Astrocyte of the hippocampus (primary cell): Measurements from ENCODE around the gene PKMYT1.
A peak's percentile ranks its signal among the peaks of the same experiment; 100 is the strongest.

Experiments
- DNase-seq: peaks from one replicate; pipeline ENCODE4 v3.0.0; 2011; ENCODE audit warnings: low read depth, low spot score

Gene PKMYT1

GRCh38 chr16:2980227-2981176 is at the start of gene PKMYT1:
TSS of gene PKMYT1 (minus strand) at chr16:2980446. CDS start at chr16:2979657, 789 bp downstream.
- DNase-seq, result peak; percentile 96

GRCh38 chr16:3029491-3030221 is 49.4 kb upstream of the PKMYT1 start:
- DNase-seq, result peak; percentile 57

DNA sequence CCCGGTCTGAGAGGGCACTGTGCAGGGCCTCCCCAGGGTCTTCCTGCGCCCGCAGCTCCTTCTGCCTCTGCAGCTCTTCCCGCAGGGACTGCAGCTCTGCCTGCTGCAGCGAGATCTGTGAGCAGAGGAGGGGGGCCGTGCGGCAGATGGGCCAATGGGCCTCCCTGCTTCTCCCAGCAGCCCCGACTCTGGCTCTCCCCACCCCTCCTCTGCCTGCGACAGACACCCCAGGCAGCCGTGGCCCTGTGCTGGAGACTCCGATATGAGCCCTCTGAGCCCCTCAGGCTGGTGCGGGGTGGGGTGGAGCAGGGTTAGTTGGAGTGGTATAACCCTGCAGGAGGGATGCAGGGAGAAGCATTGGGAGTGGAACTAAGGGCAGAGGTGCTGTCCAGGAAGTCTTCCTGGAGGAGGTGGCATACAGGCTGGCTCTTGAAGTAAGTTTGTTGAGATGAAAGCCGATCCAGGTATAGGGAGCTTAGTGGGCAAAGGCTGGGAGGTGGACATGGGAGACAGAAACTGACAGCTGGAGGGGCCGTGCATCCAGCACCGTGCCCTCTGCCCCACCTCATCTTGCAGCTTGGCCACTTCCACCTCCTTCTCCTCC is 48.6 kb upstream of the PKMYT1 start:
- DNase-seq, result no peak

- peak; percentile 95 for DNase-seq
These were observed 47.9 kb upstream of the PKMYT1 start for GRCh38 chr16:3027983-3028715.

DNA sequence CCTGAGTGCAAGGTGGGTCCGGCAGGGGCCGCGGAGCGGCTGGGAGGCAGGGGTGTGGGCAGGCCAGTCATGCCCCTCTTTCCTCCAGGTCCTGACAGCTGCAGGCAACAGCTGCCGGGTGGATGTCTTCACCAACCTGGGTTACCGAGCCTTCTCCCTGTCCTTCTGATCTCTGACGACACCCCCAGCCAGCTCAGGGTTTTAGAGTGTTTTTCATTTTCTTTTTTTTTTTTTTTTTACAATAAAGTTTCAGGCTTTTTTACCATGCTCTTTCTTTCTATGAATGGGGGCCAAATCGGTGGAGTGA is 47.2 kb upstream of the PKMYT1 start:
- DNase-seq, result no peak

DNA sequence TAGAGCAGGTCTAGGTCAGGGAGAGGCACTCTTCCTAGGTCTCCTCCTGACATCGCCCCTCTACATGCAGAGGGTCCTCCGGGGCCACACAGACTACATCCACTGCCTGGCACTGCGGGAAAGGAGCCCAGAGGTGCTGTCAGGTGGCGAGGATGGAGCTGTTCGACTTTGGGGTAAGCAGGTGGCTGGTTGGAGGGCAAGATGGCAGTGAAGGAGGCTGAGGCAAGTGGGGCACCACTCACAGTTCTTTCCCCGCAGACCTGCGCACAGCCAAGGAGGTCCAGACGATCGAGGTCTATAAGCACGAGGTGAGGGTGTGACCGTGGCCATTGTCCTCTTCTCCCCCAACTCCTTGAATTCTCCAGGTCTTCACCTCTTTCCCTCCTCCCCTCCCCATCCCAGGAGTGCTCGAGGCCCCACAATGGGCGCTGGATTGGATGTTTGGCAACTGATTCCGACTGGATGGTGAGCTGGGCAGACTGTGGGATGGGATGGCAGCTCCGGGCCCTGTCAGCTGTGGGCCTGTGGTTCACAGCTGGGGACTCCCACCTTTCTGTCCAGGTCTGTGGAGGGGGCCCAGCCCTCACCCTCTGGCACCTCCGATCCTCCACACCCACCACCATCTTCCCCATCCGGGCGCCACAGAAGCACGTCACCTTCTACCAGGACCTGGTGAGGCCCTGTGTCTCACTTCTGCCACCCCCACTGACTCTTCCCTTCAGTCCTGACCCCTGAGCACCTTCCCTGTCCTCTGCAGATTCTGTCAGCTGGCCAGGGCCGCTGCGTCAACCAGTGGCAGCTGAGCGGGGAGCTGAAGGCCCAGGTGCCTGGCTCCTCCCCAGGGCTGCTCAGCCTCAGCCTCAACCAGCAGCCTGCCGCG is 46.6 kb upstream of the PKMYT1 start:
- no peak for DNase-seq

- DNase-seq, result no peak
These were observed 45.7 kb upstream of the PKMYT1 start for GRCh38 chr16:3026003-3026378.

DNA sequence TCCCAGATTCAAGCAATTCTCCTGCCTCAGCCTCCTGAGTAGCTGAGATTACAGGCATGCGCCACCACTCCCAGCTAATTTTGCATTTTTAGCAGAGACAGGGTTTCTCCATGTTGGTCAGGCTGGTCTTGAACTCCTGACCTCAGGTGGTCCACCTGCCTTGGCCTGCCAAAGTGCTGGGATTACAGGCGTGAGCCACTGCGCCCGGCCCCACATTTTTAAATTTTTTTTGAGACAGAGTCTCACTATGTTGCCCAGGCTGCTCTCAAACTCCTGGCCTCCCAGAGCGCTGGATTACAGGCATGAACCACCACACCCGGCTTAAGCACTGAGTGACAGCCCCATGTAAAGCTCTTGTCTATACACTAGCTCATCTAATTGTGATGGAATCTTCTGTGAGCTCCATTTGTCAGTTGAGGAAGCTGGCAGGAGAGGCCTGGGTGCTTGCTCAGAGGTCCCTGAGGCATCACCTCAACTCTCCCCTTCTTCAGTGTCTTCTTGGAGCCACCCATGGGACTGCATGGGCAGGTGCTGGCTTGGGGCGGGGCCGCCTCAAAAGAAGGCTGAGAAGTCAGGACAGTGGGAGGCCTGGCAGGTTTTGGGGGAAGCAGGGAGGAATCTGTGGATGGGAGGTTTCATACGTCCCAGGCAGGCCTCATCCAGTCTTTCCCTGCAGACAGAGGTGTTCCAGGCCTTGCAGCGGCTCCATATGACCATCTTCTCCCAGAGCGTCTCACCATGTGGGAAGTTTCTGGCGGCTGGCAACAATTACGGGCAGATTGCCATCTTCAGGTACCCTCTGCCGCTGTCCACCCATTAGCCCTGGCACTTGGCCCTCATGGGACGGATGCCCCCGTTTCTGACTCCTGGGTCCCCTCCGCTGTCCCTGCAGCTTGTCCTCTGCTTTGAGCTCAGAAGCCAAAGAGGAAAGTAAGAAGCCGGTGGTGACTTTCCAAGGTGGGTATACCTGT is 45.1 kb upstream of the PKMYT1 start:
- DNase-seq, result no peak

DNA sequence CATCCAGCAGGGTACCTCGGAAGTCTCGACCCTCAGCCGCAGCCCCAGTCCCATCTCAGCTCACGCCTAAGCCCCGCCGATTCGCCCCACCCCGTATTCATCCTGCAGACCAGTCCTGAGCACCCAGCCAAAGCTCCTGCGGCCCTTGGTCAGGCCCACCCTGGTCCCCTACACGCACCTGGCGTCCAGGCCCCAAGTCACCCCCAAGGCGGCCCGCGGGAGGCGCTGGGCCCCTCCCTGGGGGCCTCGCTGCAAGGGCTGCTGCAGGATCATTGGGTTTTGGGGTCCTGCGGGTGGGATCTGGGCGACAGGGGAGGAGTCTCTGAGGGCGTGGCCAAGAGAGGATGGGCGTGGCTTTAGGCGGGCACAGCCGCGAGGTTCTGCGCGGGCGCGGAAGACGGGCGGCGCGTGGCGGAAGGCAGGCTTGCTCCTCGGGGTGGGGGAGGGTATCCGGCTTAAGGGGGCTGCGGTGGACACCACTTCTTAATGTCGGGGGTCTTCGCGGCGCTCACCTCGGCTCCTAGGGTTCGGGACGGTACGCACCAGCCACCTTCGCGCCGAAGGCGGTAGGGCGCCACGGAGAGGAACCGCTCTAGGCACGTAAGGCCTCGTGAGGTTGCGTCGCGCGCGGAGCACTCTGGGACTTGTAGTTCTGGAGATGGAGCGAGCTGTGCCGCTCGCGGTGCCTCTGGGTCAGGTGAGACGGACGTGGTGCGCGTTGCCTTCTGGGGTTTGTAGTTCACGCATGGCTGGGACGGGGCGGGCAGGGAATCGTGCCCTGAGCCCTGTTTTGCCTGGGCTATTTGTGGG is 43.6 kb upstream of the PKMYT1 start, which contains the start of the genes HCFC1R1 and THOC6:
HCFC1R1 (minus strand) TSS at position 274 of the 810 bp plus-strand sequence; CDS start at position 273, 1 bp downstream.
THOC6 (plus strand) TSS at position 367 of the 810 bp plus-strand sequence; CDS start at position 659, 292 bp downstream.
- DNase-seq, result peak; percentile 99

- peak; percentile 87 for DNase-seq
These were observed 43.1 kb upstream of the PKMYT1 start for GRCh38 chr16:3023415-3023668.

- no peak for DNase-seq
These were observed 42.6 kb upstream of the PKMYT1 start for GRCh38 chr16:3022684-3023414.

GRCh38 chr16:3022208-3022683 is 42.0 kb upstream of the PKMYT1 start:
- peak; percentile 98 for DNase-seq

- peak; percentile 98 for DNase-seq
These were observed 41.4 kb upstream of the PKMYT1 start for GRCh38 chr16:3021449-3022207.

GRCh38 chr16:3020604-3021448 is 40.6 kb upstream of the PKMYT1 start:
- DNase-seq, result peak; percentile 97

DNA sequence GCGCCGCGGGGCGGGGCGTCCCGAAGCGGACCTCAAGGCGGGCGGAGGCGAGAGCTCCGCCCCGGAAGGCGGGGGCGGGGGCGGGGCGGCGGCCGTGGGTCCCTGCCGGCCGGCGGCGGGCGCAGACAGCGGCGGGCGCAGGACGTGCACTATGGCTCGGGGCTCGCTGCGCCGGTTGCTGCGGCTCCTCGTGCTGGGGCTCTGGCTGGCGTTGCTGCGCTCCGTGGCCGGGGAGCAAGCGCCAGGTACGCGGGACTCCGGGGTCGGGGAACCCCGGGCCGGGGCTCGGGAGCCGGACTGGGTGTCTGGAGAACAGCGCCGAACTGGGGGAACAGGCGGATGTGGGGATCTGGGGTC is 40.0 kb upstream of the PKMYT1 start, which contains the start of gene TNFRSF12A:
TNFRSF12A (plus strand) TSS at position 122 of the 357 bp plus-strand sequence; CDS start at position 152, 30 bp downstream.
- peak; percentile 96 for DNase-seq

DNA sequence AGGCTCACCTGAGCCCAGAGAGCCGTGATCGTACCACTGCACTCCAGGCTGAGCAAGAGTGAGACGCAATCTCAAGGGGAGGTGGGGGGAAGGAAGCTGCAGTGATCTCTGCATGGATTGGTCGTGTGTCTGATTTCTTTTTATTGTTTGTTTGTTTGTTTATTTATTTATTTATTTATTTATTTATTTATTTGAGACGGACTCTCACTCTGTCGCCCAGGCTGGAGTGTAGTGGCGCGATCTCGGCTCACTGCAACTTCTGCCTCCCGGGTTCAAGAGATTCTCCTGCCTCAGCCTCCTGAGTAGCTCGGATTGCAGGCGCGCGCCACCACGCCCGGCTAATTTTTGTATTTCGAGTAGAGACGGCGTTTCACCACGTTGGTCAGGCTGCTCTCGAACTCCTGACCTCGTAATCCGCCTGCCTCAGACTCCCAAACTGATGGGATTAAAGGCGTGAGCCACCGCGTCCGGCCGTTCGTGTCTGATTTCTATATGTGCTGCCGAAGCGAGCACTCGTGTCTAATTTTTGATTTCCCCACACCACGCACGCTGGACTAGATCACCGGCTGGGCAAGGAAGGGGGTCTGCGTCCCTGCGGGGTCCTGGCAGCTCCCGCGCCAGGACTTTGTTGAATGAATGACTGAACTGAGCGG is 39.5 kb upstream of the PKMYT1 start:
- no peak for DNase-seq
